ENCODE measurements around the gene LMTK3. TPM values are rescaled to one million over a fixed set of nuclear protein-coding genes. Genes with fewer than 3 reads are reported as not detected.

LMTK3 gene
- total and polyA plus RNA-seq, 2 of the 4 experiments (the other 2 are of a cell fraction): 0.18 to 0.87 TPM

DNA sequence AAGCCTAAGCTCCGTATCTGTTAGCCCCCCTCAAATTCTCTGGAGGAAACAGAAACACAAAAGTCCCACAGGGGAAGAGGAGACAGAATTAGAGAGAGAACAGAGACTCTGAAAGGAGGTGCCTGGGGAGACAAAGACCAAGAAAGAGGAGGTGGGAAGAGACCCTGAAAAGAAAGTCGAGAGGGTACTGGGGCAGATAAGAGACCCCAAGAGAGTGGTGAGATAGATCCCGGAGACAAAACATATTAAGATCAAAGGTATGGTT, 66.8 kb downstream of the LMTK3 start:
- H3K9me3 ChIP-seq (ENCODE audit: control insufficient read depth, insufficient read depth, low read length): no peaks in the 10 kb centered on the region
- WGBS, 2 experiments (ENCODE audit: extremely low coverage in 2 of 2, insufficient read length in 1 of 2): 0% methylated on average over 1 of the region's 3 CpGs; no CpG with 5 or more reads in 1 of the 2 experiments
- H2AFZ ChIP-seq (replicated peaks; ENCODE audit: low read length, poor library complexity): peak overlapping the region; percentile 96
- peak overlapping the region; percentile 55 to 67; a peak in 3 of 4 replicates for H4K8ac ChIP-seq (ENCODE audit: low read depth in 2 of 2, low read length in 2 of 2)
- no peak overlapping the region for H2BK15ac ChIP-seq (ENCODE audit: low read depth, low read length)
- peak overlapping the region; percentile 88; the same call in 1 of the 2 replicates for H4K5ac ChIP-seq (ENCODE audit: low read depth, low read length)
- intact Hi-C loops (cut with micrococcal nuclease): loop anchor here (1.0 kb wide), 2 partner anchors 54 to 125 kb away; partner anchors contain the start of gene KDELR1
- H4K91ac ChIP-seq (ENCODE audit: insufficient read depth, low read depth, low read length): no peak overlapping the region
- peak overlapping the region; percentile 15; the same call in 1 of the 2 replicates for H3K9ac ChIP-seq (ENCODE audit: low read depth, low read length)
- ChIA-PET CTCF (interaction anchor here (0.7 to 1.5 kb wide), 5 partner anchors 16 to 131 kb away, joined by 3 to 4 read pairs (median 3); no protein-coding TSS in a partner anchor), POLR2A (ENCODE audit: unreplicated experiment) (no interaction called here)
- no peak overlapping the region for H2AK5ac ChIP-seq (ENCODE audit: low read depth, low read length)
- H3K56ac ChIP-seq (ENCODE audit: extremely low read depth, insufficient read depth, low read length): peak overlapping the region; percentile 27; the same call in 1 of the 2 replicates
- in situ Hi-C loops (cut with MboI; ENCODE audit: low sequenced_read_pairs): no loop called here
- ATAC-seq (ENCODE audit: low read depth) (peak; percentile 2), DNase-seq (no peak)
- H3K23ac ChIP-seq (ENCODE audit: low read depth, low read length): no peak overlapping the region
- H3K4me2 ChIP-seq (ENCODE audit: low read depth, low read length): peak overlapping the region; percentile 68
- H3K4me1 ChIP-seq (ENCODE audit: control insufficient read depth, insufficient read depth, low read length): peaks cover 8% of the 10 kb centered on the region
- peak overlapping the region; percentile 53; the same call in 1 of the 2 replicates for H3K4me3 ChIP-seq (ENCODE audit: insufficient read depth, low read depth, low read length)
- TF ChIP-seq MAZ (IDR thresholded peaks at IDR 0.05; ENCODE audit: borderline replicate concordance, low read depth, low read length) (no peak), SMC3 (IDR thresholded peaks at IDR 0.05; ENCODE audit: low read depth, low read length) (no peak), CHD1 (IDR thresholded peaks at IDR 0.05; ENCODE audit: low read depth, low read length) (no peak), NFE2L2 (IDR thresholded peaks at IDR 0.05; ENCODE audit: low read depth, low read length) (no peak), RAD21 (IDR thresholded peaks at IDR 0.05; ENCODE audit: low read length) (no peak), CEBPB (IDR thresholded peaks at IDR 0.05; ENCODE audit: low read depth, low read length) (no peak), POLR2A (IDR thresholded peaks at IDR 0.05; ENCODE audit: low read depth, low read length) (no peak), MAFK (IDR thresholded peaks at IDR 0.05; ENCODE audit: low read depth, low read length) (no peak), FOS (IDR thresholded peaks at IDR 0.05; ENCODE audit: low read depth, low read length) (no peak), RFX5 (IDR thresholded peaks at IDR 0.05; ENCODE audit: low read depth, low read length) (no peak), BHLHE40 (IDR thresholded peaks at IDR 0.05; ENCODE audit: low read depth, low read length) (no peak)
- TF ChIP-seq, protein P1, sequence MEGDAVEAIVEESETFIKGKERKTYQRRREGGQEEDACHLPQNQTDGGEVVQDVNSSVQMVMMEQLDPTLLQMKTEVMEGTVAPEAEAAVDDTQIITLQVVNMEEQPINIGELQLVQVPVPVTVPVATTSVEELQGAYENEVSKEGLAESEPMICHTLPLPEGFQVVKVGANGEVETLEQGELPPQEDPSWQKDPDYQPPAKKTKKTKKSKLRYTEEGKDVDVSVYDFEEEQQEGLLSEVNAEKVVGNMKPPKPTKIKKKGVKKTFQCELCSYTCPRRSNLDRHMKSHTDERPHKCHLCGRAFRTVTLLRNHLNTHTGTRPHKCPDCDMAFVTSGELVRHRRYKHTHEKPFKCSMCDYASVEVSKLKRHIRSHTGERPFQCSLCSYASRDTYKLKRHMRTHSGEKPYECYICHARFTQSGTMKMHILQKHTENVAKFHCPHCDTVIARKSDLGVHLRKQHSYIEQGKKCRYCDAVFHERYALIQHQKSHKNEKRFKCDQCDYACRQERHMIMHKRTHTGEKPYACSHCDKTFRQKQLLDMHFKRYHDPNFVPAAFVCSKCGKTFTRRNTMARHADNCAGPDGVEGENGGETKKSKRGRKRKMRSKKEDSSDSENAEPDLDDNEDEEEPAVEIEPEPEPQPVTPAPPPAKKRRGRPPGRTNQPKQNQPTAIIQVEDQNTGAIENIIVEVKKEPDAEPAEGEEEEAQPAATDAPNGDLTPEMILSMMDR (conservative IDR thresholded peaks at IDR 0.05; ENCODE audit: low read depth, low read length): no peak
- TF ChIP-seq, protein P2, sequence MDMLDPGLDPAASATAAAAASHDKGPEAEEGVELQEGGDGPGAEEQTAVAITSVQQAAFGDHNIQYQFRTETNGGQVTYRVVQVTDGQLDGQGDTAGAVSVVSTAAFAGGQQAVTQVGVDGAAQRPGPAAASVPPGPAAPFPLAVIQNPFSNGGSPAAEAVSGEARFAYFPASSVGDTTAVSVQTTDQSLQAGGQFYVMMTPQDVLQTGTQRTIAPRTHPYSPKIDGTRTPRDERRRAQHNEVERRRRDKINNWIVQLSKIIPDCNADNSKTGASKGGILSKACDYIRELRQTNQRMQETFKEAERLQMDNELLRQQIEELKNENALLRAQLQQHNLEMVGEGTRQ (IDR thresholded peaks at IDR 0.05; ENCODE audit: low read depth, low read length): no peak
- dilution Hi-C loops (cut with HindIII; ENCODE audit: low sequenced_read_pairs, unreplicated experiment): no loop called here
- H2AK9ac ChIP-seq (replicated peaks; ENCODE audit: low read depth, low read length, poor library complexity): no peak overlapping the region
- H3K27ac ChIP-seq (ENCODE audit: insufficient read depth, low read length): no peak overlapping the region
- H3K14ac ChIP-seq (replicated peaks; ENCODE audit: low read depth, low read length): no peak overlapping the region
- no peak overlapping the region for H3K4ac ChIP-seq (ENCODE audit: low read depth, low read length)
- H2BK120ac ChIP-seq (ENCODE audit: low read depth, low read length): no peak overlapping the region
- H3K18ac ChIP-seq (ENCODE audit: low read depth, low read length): no peak overlapping the region
- H3K27me3 ChIP-seq (ENCODE audit: control insufficient read depth, insufficient read depth, low read length): peaks cover 19% of the 10 kb centered on the region
- no peaks in the 10 kb centered on the region for H4K20me1 ChIP-seq (ENCODE audit: insufficient read depth, low read length)
- H3K36me3 ChIP-seq (ENCODE audit: control insufficient read depth, insufficient read depth, low read length): peaks cover 6% of the 10 kb centered on the region; the same call in 1 of the 2 replicates
- H2BK5ac ChIP-seq (ENCODE audit: low read depth, low read length, poor library complexity, severe bottlenecking): no peak overlapping the region
- no peak overlapping the region for H2BK20ac ChIP-seq (ENCODE audit: low read depth, low read length)
- no TSS peak for BruUV-seq (replicated peaks)
- peaks cover 7 to 24% of the 10 kb centered on the region in 2 experiments for H3K79me1 ChIP-seq (ENCODE audit: low read depth in 1 of 2, low read length in 2 of 2)
- peaks cover 4% of the 10 kb centered on the region for H3K9me1 ChIP-seq (ENCODE audit: insufficient read depth, low read length)

Measured in IMR-90 (cell line).